Naive B cell (primary cell): ENCODE data around the gene MSH5. TPM values are rescaled to one million over a fixed set of nuclear protein-coding genes. Genes with fewer than 3 reads are reported as not detected.
A peak's percentile ranks its signal among the peaks of the same experiment; 100 is the strongest.
"Not testable (repeated sequence)": the region's sequence is repeated elsewhere in the genome, so short reads cannot be mapped to it uniquely, and the experiment has no call there.

Experiments used
- ATAC-seq, 2 donors: fragments of 150-1000 bp; cut with Tn5 transposase; 2 replicates each; pipeline ENCODE4 v1.10.0; 2021; ENCODE audit warnings: low read depth in 2 of 2, mild to moderate bottlenecking in 2 of 2, moderate library complexity in 2 of 2
- DNase-seq: peaks from one replicate; pipeline ENCODE4 v3.0.0; 2022
- H3K27ac Mint-ChIP-seq, 6 donors: one replicate each; pipeline ENCODE4 v1.8.0; 2020 to 2022; ENCODE audit warnings: mild to moderate bottlenecking in 6 of 6, mixed read lengths in 6 of 6, moderate library complexity in 5 of 6, inconsistent platforms in 2 of 6
- H3K27me3 Mint-ChIP-seq, 3 donors: one replicate each; pipeline ENCODE4 v1.8.0; 2021 to 2022; ENCODE audit warnings: mixed read lengths in 3 of 3, mild to moderate bottlenecking in 1 of 3
- H3K36me3 Mint-ChIP-seq, 2 donors: one replicate each; pipeline ENCODE4 v1.8.0; 2020 to 2022; ENCODE audit warnings: mixed read lengths in 2 of 2, inconsistent platforms in 1 of 2, mild to moderate bottlenecking in 1 of 2
- H3K4me1 Mint-ChIP-seq, 3 donors: one replicate each; pipeline ENCODE4 v1.8.0; 2020 to 2022; ENCODE audit warnings: mixed read lengths in 3 of 3, inconsistent platforms in 1 of 3, mild to moderate bottlenecking in 1 of 3, moderate library complexity in 1 of 3
- H3K4me3 Mint-ChIP-seq, 8 donors: one replicate each; pipeline ENCODE4 v1.8.0; 2020 to 2022; ENCODE audit warnings: mild to moderate bottlenecking in 8 of 8, mixed read lengths in 8 of 8, moderate library complexity in 8 of 8, inconsistent platforms in 2 of 8
- H3K9me3 Mint-ChIP-seq, 7 donors: one replicate each; pipeline ENCODE4 v1.8.0; 2020 to 2022; ENCODE audit warnings: mixed read lengths in 7 of 7, mild to moderate bottlenecking in 5 of 7, inconsistent platforms in 2 of 7, moderate library complexity in 1 of 7
- polyA plus RNA-seq, 6 donors: library from polyadenylated mRNA; unstranded; fragments of 300-500 nt; fragmentation: Illumina TruSeq; gene quantifications; one replicate each; pipeline ENCODE4 v1.2.3, GENCODE V29; 2021; ENCODE audit warnings: low read depth in 6 of 6

Gene MSH5
- polyA plus RNA-seq, 6 donors from 2014 or later = 1.9 to 9.3 (median 2.6) TPM; not detected in 1

- Mint-ChIP-seq H3K9me3 (no peaks in the 10 kb centered on the region), H3K4me3 (peak within 1 kb of the TSS; percentile 96 to 100 (median 98)), H3K27me3 (no peaks in the 10 kb centered on the region), H3K27ac (peak within 1 kb of the TSS; percentile 91 to 99 (median 98)), H3K36me3 (peaks cover 1 to 5% of the 10 kb centered on the region in 2 donors), H3K4me1 (peaks cover 22 to 41% (median 26%) of the 10 kb centered on the region in 3 donors)
- DNase-seq (peak; percentile 98), ATAC-seq (peak; percentile 94 to 95)
These were observed 36.7 kb upstream of the MSH5 start, which contains the start of gene ABHD16A for GRCh38 chr6:31702819-31703716. Gene ABHD16A (minus strand): TSS chr6:31703324. CDS start chr6:31703281, 43 bp downstream.

- Mint-ChIP-seq H3K27me3 (no peaks in the 10 kb centered on the region), H3K36me3 (peaks cover 0 to 5% of the 10 kb centered on the region in 2 donors), H3K4me1 (peaks cover 25 to 36% (median 29%) of the 10 kb centered on the region in 3 donors), H3K4me3 (no peak overlapping the region), H3K27ac (no peak overlapping the region), H3K9me3 (no peaks in the 10 kb centered on the region)
- no peak for DNase-seq
- no peak for ATAC-seq
These were observed 33.9 kb upstream of the MSH5 start for GRCh38 chr6:31705931-31706330.

- Mint-ChIP-seq H3K9me3 (no peaks in the 10 kb centered on the region), H3K4me3 (peak within 1 kb of the TSS in 2 of 8 donors; percentile 9 to 36), H3K4me1 (peaks cover 26 to 35% (median 29%) of the 10 kb centered on the region in 3 donors), H3K36me3 (peaks cover 0 to 5% of the 10 kb centered on the region in 2 donors), H3K27ac (no peak within 1 kb of the TSS), H3K27me3 (no peaks in the 10 kb centered on the region)
- DNase-seq (no peak), ATAC-seq (no peak)
These were observed 33.2 kb upstream of the MSH5 start, which contains the start of gene LY6G6F for GRCh38 chr6:31706599-31706998. Gene LY6G6F (plus strand): TSS chr6:31706866. CDS start chr6:31706907, 41 bp downstream.

- Mint-ChIP-seq H3K36me3 (peaks cover 0 to under 1% of the 10 kb centered on the region in 2 donors), H3K4me3 (no peak overlapping the region), H3K4me1 (peaks cover 22 to 30% (median 28%) of the 10 kb centered on the region in 3 donors), H3K27me3 (peaks cover 0 to under 1% (median 0%) of the 10 kb centered on the region in 3 donors), H3K9me3 (no peaks in the 10 kb centered on the region), H3K27ac (no peak overlapping the region)
- DNase-seq (no peak), ATAC-seq (no peak)
These were observed 32.1 kb upstream of the MSH5 start for GRCh38 chr6:31707701-31708100.

GRCh38 chr6:31708224-31708623, 31.6 kb upstream of the MSH5 start:
- H3K27me3 Mint-ChIP-seq = peaks cover 0 to 6% (median 0%) of the 10 kb centered on the region in 3 donors
- no peak overlapping the region for H3K27ac Mint-ChIP-seq
- no peaks in the 10 kb centered on the region for H3K36me3 Mint-ChIP-seq
- H3K9me3 Mint-ChIP-seq = no peaks in the 10 kb centered on the region
- H3K4me3 Mint-ChIP-seq = no peak overlapping the region
- H3K4me1 Mint-ChIP-seq = peaks cover 21 to 28% (median 26%) of the 10 kb centered on the region in 3 donors
- DNase-seq (no peak), ATAC-seq (no peak)

GRCh38 chr6:31709157-31709556, 30.6 kb upstream of the MSH5 start:
- H3K4me1 Mint-ChIP-seq = peaks cover 17 to 22% (median 20%) of the 10 kb centered on the region in 3 donors
- H3K9me3 Mint-ChIP-seq, ATAC-seq, H3K27me3 Mint-ChIP-seq, H3K4me3 Mint-ChIP-seq, DNase-seq, H3K36me3 Mint-ChIP-seq, H3K27ac Mint-ChIP-seq: not testable (repeated sequence)

GRCh38 chr6:31710523-31711219, 29.1 kb upstream of the MSH5 start:
- H3K27me3 Mint-ChIP-seq = peaks cover 0 to 8% (median 0%) of the 10 kb centered on the region in 3 donors
- H3K4me3 Mint-ChIP-seq = peak overlapping the region in 3 of 8 donors; percentile 10 to 31 (median 29)
- H3K27ac Mint-ChIP-seq = peak overlapping the region in 3 of 6 donors; percentile 8 to 89 (median 47)
- no peak for ATAC-seq
- no peaks in the 10 kb centered on the region for H3K36me3 Mint-ChIP-seq
- H3K4me1 Mint-ChIP-seq = peaks cover 17 to 22% (median 20%) of the 10 kb centered on the region in 3 donors
- H3K9me3 Mint-ChIP-seq = no peaks in the 10 kb centered on the region
- DNase-seq = no peak

- Mint-ChIP-seq H3K4me1 (peaks cover 17 to 22% (median 20%) of the 10 kb centered on the region in 3 donors), H3K27ac (peak overlapping the region in 2 of 6 donors; percentile 56 to 87), H3K36me3 (no peaks in the 10 kb centered on the region), H3K9me3 (no peaks in the 10 kb centered on the region), H3K4me3 (peak overlapping the region in 1 of 8 donors; percentile 35), H3K27me3 (peaks cover 0 to 8% (median 0%) of the 10 kb centered on the region in 3 donors)
- DNase-seq = no peak
- no peak for ATAC-seq
These were observed 28.6 kb upstream of the MSH5 start for GRCh38 chr6:31711233-31711632.

- Mint-ChIP-seq H3K9me3 (no peaks in the 10 kb centered on the region), H3K4me3 (peak overlapping the region in 1 of 8 donors; percentile 17), H3K36me3 (no peaks in the 10 kb centered on the region), H3K27me3 (peaks cover 0 to 8% (median 0%) of the 10 kb centered on the region in 3 donors), H3K4me1 (peaks cover 17 to 22% (median 20%) of the 10 kb centered on the region in 3 donors), H3K27ac (peak overlapping the region in 2 of 6 donors; percentile 5 to 35)
- DNase-seq (no peak), ATAC-seq (peak; percentile 87 to 88)
These were observed 27.5 kb upstream of the MSH5 start for GRCh38 chr6:31712296-31712695.

GRCh38 chr6:31713465-31713864, 26.3 kb upstream of the MSH5 start:
- Mint-ChIP-seq H3K4me1 (peaks cover 17 to 22% (median 20%) of the 10 kb centered on the region in 3 donors), H3K27me3 (peaks cover 0 to 8% (median 0%) of the 10 kb centered on the region in 3 donors), H3K27ac (peak overlapping the region in 3 of 6 donors; percentile 47 to 86 (median 63)), H3K9me3 (no peaks in the 10 kb centered on the region), H3K4me3 (no peak overlapping the region), H3K36me3 (no peaks in the 10 kb centered on the region)
- ATAC-seq (no peak), DNase-seq (no peak)

GRCh38 chr6:31713991-31714684, 25.7 kb upstream of the MSH5 start:
- H3K4me3 Mint-ChIP-seq = no peak overlapping the region
- peaks cover 0 to 8% (median 0%) of the 10 kb centered on the region in 3 donors for H3K27me3 Mint-ChIP-seq
- DNase-seq = no peak
- peak overlapping the region in 1 of 6 donors; percentile 47 for H3K27ac Mint-ChIP-seq
- no peaks in the 10 kb centered on the region for H3K36me3 Mint-ChIP-seq
- H3K9me3 Mint-ChIP-seq = no peaks in the 10 kb centered on the region
- ATAC-seq = no peak
- peaks cover 17 to 22% (median 20%) of the 10 kb centered on the region in 3 donors for H3K4me1 Mint-ChIP-seq

GRCh38 chr6:31715022-31715958, 24.5 kb upstream of the MSH5 start, which contains the start of gene LY6G6D:
Gene LY6G6D (plus strand): TSS chr6:31715348. CDS start chr6:31715356, 8 bp downstream.
- no peaks in the 10 kb centered on the region for H3K9me3 Mint-ChIP-seq
- peaks cover 0 to 8% (median 0%) of the 10 kb centered on the region in 3 donors for H3K27me3 Mint-ChIP-seq
- no peaks in the 10 kb centered on the region for H3K36me3 Mint-ChIP-seq
- DNase-seq = no peak
- no peak within 1 kb of the TSS for H3K4me3 Mint-ChIP-seq
- ATAC-seq = no peak
- H3K4me1 Mint-ChIP-seq = peaks cover 17 to 22% (median 19%) of the 10 kb centered on the region in 3 donors
- peak within 1 kb of the TSS in 2 of 6 donors; percentile 47 for H3K27ac Mint-ChIP-seq
